Measurements from ENCODE around the gene IGFL2.
"Not testable (repeated sequence)": the region's sequence is repeated elsewhere in the genome, so short reads cannot be mapped to it uniquely, and the experiment has no call there.

The IGFL2 gene

DNA sequence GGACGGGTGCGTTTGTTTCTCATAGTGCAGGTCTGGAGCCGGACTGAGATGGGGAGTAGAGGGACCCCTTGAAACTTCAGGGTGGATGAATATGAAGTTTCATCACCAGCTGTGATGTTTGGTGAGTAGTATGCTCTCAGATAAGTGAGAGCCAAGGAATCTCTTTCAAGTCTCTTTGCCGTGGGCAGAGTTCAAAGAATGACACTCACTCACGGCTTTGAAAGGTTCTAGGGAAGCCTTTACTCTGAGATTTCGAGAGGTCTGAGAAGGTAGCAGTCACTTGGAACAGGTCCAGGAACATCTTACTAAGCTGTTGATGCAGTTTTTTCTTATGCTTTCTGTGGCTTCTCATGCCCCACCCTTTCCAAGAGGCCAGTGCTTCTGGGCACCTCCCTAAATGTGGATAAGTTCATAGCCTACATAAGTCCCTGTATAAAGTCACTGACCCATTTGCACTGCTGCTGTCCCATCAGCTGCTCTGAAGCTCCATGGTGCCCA, at the start of gene IGFL2:
TSS of gene IGFL2 (plus strand) at position 448 of the 498 bp plus-strand sequence. CDS start at position 489, 41 bp downstream.
- DNase-seq, result no peak

DNA sequence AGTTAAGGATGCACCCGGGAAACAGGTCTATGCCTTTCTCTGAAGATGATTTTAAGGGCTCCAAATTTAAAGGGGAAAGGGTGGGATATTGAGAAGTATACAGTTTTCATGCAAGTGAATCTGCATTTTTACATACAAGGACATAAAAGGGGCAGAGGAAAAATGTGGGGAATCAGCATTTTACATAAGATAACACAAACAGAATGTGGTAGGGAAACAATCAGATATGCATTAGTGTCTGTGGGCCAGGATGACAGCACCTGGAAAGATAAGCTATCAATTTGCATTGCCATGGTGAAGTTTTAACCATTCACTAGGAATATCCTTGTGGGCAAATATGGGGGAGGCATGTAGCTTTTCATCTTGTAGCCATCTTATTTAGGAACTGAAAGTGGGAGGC, 47.7 kb upstream of the IGFL2 start:
- no peak for DNase-seq

- no peak for DNase-seq
Measured at GRCh38 chr19:46101293-46101692, 46.7 kb upstream of the IGFL2 start.

GRCh38 chr19:46102333-46102732, 45.7 kb upstream of the IGFL2 start:
- DNase-seq, result not testable (repeated sequence)

GRCh38 chr19:46107371-46107770, 40.7 kb upstream of the IGFL2 start:
- DNase-seq, result no peak

DNA sequence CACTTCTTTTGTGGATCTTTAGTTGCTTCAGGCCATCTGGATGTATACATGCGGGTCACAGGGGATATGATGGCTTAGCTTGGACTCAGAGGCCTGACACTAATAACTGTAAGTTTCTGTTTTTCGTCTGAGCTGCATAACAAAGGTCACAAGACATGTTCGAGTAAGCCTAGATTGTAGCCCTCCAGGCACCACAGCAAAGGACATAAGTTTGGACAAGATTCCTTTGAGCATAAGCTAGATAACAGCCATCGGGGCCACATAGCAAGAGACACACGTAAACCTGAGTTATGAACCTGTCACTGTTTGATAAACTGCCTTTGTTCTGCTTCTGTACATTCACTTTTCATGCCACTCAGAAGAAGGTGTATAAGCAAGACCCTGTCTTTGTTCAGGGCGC, 38.2 kb upstream of the IGFL2 start:
- DNase-seq, result no peak

DNA sequence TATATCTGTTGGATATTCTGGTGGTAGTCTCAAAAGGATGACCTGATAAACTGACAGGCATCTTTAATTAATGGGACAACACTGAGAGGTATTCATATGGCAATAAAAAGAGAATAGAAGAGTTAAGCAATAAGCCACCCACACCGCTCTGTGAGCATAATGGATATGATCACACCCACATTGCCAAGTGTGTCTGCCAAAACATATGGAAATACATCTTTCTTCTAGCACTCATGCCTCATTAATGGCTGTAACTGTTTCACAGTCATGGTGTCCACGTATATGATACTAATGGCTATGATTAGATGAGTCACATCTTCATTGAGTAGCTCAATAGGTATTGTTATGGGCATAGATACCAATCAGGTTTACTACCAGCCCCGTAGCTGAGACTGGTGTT, 36.7 kb upstream of the IGFL2 start:
- no peak for DNase-seq

DNA sequence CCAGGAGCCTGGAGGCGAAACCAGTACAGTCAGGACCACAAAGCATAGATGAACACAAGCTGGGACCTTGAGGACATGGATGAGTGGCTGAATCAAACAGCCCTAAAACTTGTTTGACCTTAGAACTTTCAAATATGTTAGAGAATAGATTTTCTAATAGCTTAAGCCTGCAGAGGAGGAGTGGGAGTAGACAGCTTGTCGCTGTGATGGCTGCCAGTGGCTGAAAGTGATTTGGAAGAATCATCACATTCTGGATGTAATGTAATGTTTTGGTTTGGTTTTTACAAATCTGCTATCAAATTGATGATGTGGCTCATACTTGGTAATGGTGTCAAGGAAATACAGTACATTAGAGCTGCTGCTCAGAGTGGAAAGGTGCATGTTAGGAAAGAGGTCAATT, 35.5 kb upstream of the IGFL2 start:
- DNase-seq, result no peak

DNA sequence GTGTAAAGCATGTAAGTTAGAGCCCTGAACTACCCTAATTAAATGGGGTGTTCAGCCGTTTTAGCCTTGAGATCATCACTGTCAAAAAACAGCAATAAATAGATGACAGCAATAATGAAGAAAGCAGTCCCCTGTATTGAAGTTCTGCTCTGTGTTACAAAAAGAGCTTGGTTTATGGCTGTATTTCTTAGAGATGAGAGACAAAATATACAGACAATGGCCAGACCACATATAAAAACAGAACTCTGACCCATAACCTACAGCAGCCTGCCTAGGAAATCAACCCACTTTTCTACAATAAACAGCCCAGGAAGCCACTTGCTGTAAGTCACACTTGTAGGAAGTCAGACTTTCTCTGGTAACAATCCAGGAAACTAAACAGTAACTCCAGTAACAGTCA, 34.3 kb upstream of the IGFL2 start:
- DNase-seq, result no peak

- no peak for DNase-seq
Measured at GRCh38 chr19:46115396-46116106, 32.5 kb upstream of the IGFL2 start.

DNA sequence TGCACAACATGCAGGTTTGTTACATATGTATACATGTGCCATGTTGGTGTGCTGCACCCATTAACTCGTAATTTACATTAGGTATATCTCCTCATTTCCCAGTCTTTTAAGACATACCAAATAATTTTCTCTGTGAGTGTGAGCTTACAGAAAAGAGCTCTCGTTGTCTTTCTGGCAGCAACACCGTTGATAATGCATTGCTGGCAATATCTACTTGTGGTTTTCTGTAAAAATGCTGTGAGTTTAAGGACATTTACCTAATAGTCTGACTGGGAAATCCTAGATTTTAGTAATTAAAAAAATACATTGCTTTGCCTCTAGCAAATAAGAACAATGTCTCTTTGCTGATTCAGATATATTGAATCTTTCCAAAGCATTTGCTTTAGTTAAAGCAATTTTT, 31.9 kb upstream of the IGFL2 start:
- no peak for DNase-seq

DNA sequence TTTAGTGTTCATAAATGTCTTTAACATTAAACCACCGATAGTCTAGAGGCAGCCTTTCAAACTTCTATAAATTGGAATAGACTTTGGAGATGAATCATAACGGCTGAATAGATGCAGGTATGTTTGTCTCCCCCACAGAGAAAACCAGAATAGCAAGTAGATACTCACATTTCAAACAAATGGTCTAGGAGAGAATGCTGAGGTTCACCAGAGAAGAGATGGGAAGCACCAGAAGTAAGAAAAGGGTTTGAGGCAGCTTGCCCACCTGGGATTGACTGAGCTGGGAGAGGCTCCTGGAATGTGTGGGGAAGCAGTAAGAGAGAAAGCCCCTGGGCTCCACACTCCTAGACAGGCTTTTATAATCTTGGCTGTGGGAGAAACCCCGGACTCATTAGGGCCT, 29.9 kb upstream of the IGFL2 start:
- DNase-seq, result no peak

GRCh38 chr19:46124638-46125115, 23.4 kb upstream of the IGFL2 start, which contains the start of gene IGFL3:
Gene IGFL3 (minus strand): TSS chr19:46124688. CDS start chr19:46124649, 39 bp downstream.
- DNase-seq, result no peak

DNA sequence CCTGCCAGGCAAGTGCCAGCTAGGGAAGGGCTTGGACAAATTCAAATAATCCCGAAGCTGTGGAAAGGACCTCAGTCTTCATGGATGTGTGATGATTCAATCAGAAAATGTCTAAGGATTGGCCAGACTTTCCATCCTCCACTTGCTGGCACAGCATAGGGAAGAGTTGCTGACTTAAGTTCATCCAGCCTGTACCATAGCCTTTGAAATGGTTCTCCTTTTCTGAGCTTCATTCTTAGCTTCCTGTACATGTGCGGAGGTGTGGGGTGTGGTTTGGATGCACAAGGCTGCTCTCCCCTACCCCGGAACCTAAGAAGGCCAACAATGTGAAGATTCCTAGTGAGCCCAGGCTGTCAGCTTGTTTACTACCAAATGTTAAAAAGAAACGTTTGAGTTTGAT, 22.6 kb upstream of the IGFL2 start:
- DNase-seq, result no peak

DNA sequence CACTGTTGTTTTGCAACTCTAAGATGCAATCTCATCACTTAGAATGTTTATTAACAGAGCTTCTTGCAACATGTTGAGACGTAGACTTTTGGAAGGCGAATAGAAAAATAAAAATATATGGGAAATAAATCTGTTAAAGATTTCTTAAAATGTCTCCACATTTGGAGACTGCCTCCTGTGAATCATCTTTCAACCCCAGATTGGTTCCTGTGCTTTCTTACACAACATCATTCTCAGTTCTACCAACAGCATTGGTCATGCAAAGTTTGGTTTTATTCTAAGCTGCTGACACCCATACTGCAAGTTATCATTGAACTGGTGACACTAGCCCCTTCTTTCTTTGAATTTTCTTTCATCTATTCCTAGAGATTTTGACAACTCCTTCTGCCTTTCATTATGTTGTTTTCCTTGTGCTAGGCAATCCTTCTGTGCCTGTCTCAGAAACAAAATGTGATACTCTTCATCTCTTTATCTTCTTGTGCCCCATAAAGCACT, 21.9 kb upstream of the IGFL2 start:
- DNase-seq, result no peak

DNA sequence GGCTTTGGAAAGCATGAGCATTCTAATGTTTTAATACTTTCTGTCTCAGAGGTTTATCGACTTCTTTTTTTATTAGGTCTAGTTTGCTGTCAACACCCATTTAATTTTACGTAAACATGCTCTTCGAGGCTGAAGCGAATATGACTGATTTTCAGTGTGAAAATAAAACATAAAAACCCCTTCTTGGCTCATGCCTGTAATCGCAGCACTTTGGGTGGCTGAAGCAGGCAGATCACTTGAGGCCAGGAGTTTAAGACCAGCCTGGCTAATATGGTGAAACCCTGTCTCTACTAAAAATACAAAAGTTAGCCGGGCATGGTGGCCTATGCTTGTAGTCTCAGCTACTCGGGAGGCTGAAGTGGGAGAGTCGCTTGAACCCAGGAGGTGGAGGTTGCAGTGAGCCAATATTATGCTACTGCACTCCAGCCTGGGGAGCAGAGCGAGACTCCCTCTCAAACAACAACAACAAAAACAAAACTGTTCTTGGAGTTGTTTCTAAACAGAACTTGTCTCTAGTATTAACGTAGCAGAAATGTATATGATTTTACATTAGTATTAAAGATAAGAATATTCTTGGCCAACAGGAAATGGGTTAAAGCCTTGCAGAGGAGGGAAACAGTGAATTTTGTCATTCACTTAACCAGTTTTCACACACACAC, 16.4 kb upstream of the IGFL2 start:
- no peak for DNase-seq

- no peak for DNase-seq
Measured at GRCh38 chr19:46132508-46133100, 15.4 kb upstream of the IGFL2 start.

- DNase-seq, result peak; percentile 85
Measured at GRCh38 chr19:46133101-46133627, 14.9 kb upstream of the IGFL2 start.

- DNase-seq, result peak; percentile 25
Measured at GRCh38 chr19:46133777-46134241, 14.2 kb upstream of the IGFL2 start.

GRCh38 chr19:46134527-46134926, 13.5 kb upstream of the IGFL2 start:
- no peak for DNase-seq

DNA sequence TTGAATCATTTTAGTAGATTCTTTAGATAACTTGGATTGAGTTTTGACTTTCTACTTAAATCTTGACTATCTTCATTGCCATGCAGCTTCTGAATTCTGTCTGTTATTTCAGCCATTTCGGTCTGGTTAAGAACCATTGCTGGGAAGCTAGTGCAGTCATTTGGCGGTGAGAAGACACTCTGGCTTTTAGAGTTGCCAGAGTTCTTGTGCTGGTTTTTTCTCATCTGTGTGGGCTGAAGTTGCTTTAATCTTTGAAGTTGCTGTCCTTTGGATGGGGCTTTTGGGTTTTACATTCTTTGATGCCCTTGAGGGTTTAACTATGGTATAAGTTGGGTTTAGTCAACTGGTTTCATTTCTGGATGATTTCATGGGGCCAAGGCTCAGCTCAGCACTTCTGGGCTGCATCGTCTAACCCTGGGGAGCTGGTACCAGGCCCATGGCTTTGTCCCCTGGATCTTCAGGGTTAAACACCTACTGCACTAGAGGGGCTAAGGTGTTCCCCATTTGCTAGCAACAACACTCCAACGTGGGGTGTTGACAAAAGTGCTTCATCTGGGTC, 10.0 kb upstream of the IGFL2 start:
- no peak for DNase-seq

GRCh38 chr19:46141421-46141820, 6.6 kb upstream of the IGFL2 start:
- DNase-seq, result no peak

GRCh38 chr19:46142294-46142693, 5.7 kb upstream of the IGFL2 start:
- DNase-seq, result no peak
